GM12864 (cell line): ENCODE results near the gene TKT.

Experiments
- DNase-seq: peaks from one replicate; pipeline ENCODE4 v3.0.0-alpha.2; 2011; ENCODE audit warnings: low read depth
- H3K4me3 ChIP-seq: 2 replicates; pipeline ENCODE4 v1.5.1; 2011; ENCODE audit warnings: mild to moderate bottlenecking, low read depth, low read length, control low read depth
- CTCF ChIP-seq: IDR thresholded peaks from 2 replicates; pipeline ENCODE4 v1.5.1; 2011; ENCODE audit warnings: low read depth, mild to moderate bottlenecking, moderate library complexity, low read length, control low read depth, inconsistent platforms; ENCODE audit errors: missing control alignments

The TKT gene

GRCh38 chr3:53185761-53186465, 69.9 kb downstream of the TKT start:
- H3K4me3 ChIP-seq: no peak overlapping the region
- no peak for TF ChIP-seq CTCF
- no peak for DNase-seq

- no peak for DNase-seq
- no peak overlapping the region for H3K4me3 ChIP-seq
- TF ChIP-seq CTCF: no peak
Observed at GRCh38 chr3:53184701-53185100, 71.1 kb downstream of the TKT start.

- no peak for TF ChIP-seq CTCF
Observed at GRCh38 chr3:53183514-53183913, 72.3 kb downstream of the TKT start.

GRCh38 chr3:53182764-53183355, 73.0 kb downstream of the TKT start:
- no peak for TF ChIP-seq CTCF
- no peak overlapping the region for H3K4me3 ChIP-seq
- DNase-seq: no peak

More at GRCh38 chr3:53183514-53183913, 72.3 kb downstream of the TKT start:
- no peak for DNase-seq
- H3K4me3 ChIP-seq: no peak overlapping the region

GRCh38 chr3:53181528-53181927, 74.3 kb downstream of the TKT start:
- TF ChIP-seq CTCF: no peak

GRCh38 chr3:53181024-53181371, 74.8 kb downstream of the TKT start:
- no peak overlapping the region for H3K4me3 ChIP-seq
- no peak for DNase-seq
- TF ChIP-seq CTCF: no peak

More at GRCh38 chr3:53181528-53181927, 74.3 kb downstream of the TKT start:
- no peak for DNase-seq
- no peak overlapping the region for H3K4me3 ChIP-seq
